GM18858 (cell line): ENCODE results near the gene CD58.
"Not testable (repeated sequence)": the region's sequence is repeated elsewhere in the genome, so short reads cannot be mapped to it uniquely, and the experiment has no call there.

Source experiments
- ATAC-seq: cut with Tn5 transposase; IDR thresholded peaks from one replicate; pipeline ENCODE4 v1.9.1; 2021; ENCODE audit not compliant: unreplicated experiment

CD58 gene

GRCh38 chr1:116593401-116593800, 22.6 kb upstream of the CD58 start:
- ATAC-seq, result not testable (repeated sequence)

- ATAC-seq, result not testable (repeated sequence)
Observed at GRCh38 chr1:116591951-116592605, 21.3 kb upstream of the CD58 start.

DNA sequence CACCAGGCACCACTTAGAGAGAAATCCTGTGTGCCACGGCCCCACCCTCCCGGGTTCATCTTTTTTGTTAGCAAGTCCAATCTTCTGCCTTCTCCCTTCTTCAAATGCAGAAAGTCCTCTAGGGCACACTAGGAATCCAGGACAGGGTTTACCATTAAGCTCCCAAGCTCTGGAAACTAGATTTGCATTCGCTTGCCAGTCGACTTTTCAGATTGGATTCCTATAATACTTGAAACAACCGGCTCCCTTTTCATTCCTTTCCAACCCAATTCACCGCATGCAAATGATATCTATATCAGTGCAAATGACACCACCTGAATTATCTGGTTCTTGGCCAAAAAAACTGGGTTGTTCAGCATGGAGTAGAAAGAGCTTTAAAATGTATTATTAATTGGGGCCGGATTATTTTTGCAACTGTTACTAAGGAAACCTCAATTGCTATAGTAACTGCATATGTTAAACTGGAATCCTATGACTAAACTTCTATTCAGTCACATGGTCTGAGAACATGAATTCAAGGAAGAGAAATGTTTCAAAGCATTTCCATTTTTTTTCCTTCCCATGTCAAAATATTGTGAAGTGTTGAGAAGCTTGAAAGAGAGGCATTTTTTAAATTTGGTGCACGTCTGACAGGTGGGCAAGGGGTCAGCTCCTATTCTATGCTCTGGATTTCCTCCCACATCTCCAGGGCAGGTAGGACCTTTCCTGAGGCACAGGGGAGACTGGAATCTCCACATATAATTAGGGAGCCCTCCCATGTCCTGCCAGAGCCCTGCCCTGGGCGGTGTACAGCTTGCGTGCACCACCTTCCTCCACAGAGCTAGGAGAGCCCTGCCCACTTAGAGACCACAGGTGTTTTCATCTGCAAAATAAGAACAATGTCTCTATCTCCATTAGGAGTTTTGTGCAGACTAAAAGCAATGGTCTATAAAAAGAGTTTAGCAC, 20.5 kb upstream of the CD58 start:
- not testable (repeated sequence) for ATAC-seq

DNA sequence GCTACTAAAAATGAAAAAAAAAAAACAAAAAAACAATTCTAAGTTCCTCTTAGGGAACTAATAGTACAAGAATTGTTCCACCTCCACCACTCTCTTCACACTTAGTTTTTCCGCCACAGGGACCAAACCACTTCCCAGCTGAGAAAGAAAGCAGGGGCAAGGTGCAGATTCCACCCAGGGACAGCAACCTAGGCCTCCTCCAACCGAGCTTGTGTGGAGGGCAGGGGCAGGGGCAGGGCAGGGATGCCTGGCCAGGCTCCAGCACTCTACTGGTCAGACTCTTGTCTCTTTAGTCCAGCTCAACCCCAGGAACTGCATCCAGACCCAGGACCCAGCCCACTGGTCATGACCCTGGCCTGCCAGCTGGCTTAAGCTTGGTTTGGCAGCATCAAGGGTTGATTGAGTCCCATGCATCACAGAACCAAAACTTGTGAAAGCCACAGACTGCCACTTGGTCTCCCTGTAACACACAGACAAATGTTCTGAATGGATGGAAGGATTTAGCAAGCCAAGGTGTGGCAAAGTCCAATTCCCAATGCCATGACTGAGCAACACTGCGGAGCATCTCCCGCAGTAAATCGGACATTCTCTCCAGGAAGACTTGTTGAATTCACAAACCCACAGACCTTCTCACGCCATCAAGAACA, 19.7 kb upstream of the CD58 start:
- ATAC-seq, result not testable (repeated sequence)

DNA sequence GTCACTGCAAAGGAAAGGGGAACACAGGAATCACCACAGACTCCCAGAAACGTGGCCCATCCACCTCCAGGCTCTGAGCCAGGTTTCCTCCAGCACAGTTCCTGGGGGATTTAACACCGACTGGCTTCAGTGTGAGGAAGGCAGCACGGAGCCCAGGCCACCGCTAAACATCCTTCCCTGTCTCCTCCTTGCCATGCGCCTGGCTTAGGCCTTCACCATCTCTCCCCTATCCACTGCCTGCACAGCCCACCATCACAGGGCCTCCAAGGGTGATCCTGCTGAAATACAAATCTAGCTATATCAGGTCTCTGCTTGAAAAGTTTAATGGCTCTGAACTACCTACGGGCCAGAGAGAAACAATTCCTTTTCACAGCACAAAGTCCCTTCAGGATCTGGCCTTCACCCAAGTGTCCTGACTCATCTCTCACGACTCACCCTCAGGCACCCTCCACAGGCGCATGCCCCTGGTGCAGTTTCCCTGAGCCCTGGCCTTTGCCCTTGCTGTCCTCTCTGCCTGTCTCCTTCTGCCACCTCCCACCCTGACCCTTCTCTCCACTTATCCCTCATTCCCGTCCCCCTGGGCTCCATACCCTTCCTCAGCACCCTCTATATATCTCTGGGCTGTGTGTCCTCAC, 18.4 kb upstream of the CD58 start:
- ATAC-seq, result not testable (repeated sequence)

- no peak for ATAC-seq
Observed at GRCh38 chr1:116587501-116588227, 16.8 kb upstream of the CD58 start.

GRCh38 chr1:116586741-116587143, 15.9 kb upstream of the CD58 start:
- ATAC-seq, result peak; percentile 58

DNA sequence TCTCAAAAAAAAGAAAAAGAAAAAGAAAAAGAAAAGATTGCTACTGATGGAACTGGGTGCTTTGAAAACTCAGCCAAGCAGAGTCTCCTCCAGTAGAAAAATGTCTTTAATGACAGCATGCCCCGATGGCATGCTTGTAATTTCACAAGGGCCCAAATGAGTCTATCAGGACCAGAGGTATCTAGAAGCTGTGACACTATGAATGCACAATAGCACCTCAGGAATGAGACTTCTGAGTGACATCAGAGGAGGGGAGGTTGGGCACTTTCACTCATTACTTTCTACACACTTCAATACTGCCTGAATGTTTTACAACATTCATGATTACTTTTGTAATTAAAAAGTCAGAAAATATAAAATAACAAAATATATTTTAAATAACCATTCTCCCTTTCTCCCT, 15.1 kb upstream of the CD58 start:
- ATAC-seq, result no peak

GRCh38 chr1:116581323-116581885, 10.6 kb upstream of the CD58 start:
- ATAC-seq, result no peak

DNA sequence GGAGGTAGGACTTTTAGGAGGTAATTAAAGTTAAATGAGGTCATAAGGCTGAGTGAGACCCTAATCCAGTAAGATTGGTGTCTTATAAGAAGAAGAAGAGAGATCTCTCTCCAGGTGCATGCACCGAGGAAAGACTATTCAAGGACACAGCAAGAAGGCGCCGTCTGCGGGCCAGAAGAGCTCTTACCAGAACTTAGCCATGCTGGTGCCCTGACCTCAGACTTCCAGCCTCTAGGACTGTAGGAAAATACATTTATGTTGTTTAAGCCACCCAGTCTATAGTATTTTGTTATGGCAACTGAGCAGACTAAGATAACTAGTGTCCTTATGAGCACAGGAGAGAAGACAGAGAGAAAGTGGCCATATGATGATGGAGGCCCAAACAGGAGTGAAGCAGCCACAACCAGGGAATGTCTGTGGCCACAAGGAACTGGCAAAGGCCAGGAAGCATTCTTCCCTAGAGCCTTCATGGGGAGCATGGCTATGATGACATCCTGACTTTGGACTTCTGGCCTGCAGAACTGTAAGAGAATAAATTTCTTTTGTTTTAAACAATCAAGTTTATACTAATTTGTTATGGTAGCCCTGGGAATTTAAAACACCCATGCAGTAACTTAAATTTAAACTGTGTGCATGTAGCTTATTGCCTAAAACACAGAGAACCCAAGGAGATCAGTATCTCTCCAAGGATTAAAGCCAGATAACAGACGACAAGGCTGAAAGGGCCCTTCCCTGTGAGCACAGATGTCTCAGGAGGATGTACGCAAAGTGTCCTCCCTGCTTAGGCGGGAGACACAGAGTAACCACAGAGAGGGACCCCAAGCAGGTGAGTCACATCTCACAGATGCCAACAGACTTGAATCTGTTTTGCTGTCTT, 9.9 kb upstream of the CD58 start:
- no peak for ATAC-seq

GRCh38 chr1:116579259-116579875, 8.5 kb upstream of the CD58 start:
- no peak for ATAC-seq

DNA sequence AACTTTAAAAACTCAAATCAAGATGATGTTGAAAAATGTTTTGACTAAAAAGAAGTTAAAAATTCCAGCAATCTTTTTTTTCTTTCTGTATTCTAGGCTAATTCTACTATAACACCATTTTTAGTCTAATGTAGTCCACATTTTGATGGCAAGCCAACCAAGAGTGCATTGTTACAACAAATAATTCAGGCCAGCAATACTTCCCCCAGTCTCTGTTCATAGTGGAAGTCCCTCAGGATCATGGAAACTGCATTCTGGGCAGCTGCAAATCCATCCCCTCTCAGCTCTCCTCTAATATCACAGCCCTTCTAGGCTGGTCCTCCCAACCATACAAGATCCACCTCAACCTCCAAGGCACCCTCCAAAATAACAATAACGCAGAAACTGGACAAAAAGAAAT, 7.8 kb upstream of the CD58 start:
- ATAC-seq, result no peak

- ATAC-seq, result no peak
Observed at GRCh38 chr1:116577759-116578314, 7.0 kb upstream of the CD58 start.

DNA sequence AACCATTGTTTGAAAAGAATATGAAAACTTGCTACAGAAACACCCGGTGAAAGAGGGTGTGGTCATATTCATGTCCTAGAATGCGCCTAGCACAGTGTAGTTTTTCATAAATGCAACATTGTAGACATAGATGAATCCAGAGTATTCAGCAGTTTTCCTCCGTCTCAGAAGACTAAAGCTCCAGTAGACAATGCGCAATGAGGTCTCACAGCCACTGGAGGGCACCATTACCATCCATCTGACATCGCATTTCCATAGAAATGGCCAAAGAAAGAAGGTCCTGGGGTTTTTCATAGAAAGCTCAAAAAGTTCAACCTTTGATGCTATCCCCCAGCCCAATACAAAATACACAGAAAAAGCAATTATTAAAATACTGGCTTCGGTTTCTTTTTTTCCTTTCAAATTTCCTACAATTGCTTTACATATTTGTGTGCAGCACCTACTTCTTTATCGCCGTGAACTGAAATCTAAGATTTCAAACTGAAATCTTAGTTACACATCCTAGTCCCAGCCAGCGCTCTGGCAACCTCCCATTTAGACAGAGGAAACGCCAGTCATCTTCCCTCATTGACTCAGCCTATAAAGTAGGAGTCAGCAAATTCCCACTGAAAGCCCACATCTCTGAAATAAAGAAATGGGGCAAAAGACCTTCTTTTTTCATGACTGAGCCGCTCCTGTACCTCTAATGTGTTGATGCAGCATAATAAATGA, 3.9 kb upstream of the CD58 start:
- ATAC-seq, result no peak

GRCh38 chr1:116573431-116574095, 2.7 kb upstream of the CD58 start:
- ATAC-seq, result no peak

GRCh38 chr1:116572771-116573430, 2.1 kb upstream of the CD58 start:
- no peak for ATAC-seq

DNA sequence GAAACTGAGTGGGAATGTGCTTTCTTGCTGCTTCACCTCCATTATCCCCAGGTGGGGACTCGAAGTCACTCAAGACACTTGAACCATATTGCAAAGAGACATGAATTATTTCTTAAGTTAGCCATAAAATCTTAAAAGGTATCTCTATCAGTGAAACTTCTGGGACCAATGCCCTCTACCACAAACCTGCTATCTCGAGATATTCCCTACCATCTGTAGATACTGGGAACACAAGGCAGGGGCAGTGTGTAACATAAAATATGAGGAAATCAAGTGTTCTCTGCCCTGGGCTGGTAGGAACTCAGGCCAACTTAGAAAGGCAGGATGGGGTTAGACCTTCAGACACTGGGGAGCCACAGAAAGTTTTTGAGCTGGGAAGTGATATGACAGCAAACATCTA, 1.3 kb upstream of the CD58 start:
- ATAC-seq, result no peak
